Lung (tissue), 12 donors: ENCODE data around the gene ACHE. TPM values are rescaled to one million over a fixed set of nuclear protein-coding genes. Genes with fewer than 3 reads are reported as not detected.

Source experiments
- ATAC-seq: fragments of 200-7000 bp; cut with Tn5 transposase; one replicate; pipeline ENCODE4 v1.9.1; 2020; ENCODE audit warnings: moderate number of reproducible peaks; ENCODE audit not compliant: insufficient read depth, low FRiP score
- DNase-seq, 3 donors: peaks; one replicate each; pipeline ENCODE4 v3.0.0-alpha.2; 2013 to 2017
- H3K27ac ChIP-seq, 2 donors: one replicate each; pipeline ENCODE4 v1.5.1; 2013; ENCODE audit warnings: mild to moderate bottlenecking in 2 of 2, moderate library complexity in 2 of 2, control low read depth in 1 of 2, inconsistent platforms in 1 of 2, low read depth in 1 of 2, low read length in 1 of 2
- H3K27me3 ChIP-seq, 3 donors: one replicate each; pipeline ENCODE4 v1.5.1; 2013; ENCODE audit warnings: low read length in 2 of 3; ENCODE audit not compliant: control insufficient read depth in 3 of 3, insufficient read depth in 3 of 3
- H3K36me3 ChIP-seq, 4 donors: one replicate each; pipeline ENCODE4 v1.5.1; 2013; ENCODE audit warnings: low read length in 4 of 4, mild to moderate bottlenecking in 1 of 4, moderate library complexity in 1 of 4; ENCODE audit not compliant: control insufficient read depth in 4 of 4, insufficient read depth in 4 of 4
- H3K4me1 ChIP-seq, 5 donors: one replicate each; pipeline ENCODE4 v1.5.1; 2013; ENCODE audit warnings: low read length in 5 of 5, mild to moderate bottlenecking in 2 of 5, moderate library complexity in 1 of 5; ENCODE audit not compliant: control insufficient read depth in 5 of 5, insufficient read depth in 5 of 5
- H3K4me3 ChIP-seq: one replicate; pipeline ENCODE4 v1.5.1; 2013; ENCODE audit warnings: mild to moderate bottlenecking, control low read depth, moderate library complexity
- H3K9ac ChIP-seq, 2 donors: one replicate each; pipeline ENCODE4 v1.5.1; 2013; ENCODE audit warnings: low read length in 2 of 2, control low read depth in 1 of 2; ENCODE audit not compliant: insufficient read depth in 1 of 2
- H3K9me3 ChIP-seq, 4 donors: one replicate each; pipeline ENCODE4 v1.5.1; 2013; ENCODE audit warnings: low read length in 3 of 4, mild to moderate bottlenecking in 1 of 4, moderate library complexity in 1 of 4; ENCODE audit not compliant: control insufficient read depth in 4 of 4, insufficient read depth in 3 of 4
- CTCF ChIP-seq: IDR thresholded peaks from 2 replicates; pipeline ENCODE4 v1.5.1; 2012; ENCODE audit warnings: mild to moderate bottlenecking; ENCODE audit errors: control extremely low read depth, extremely low read depth
- WGBS, 2 donors: extraction: QIAGEN DNeasy Blood & Tissue Kit; methylation state at CpG; one replicate each; pipeline ENCODE4 v1.1.7; 2013; 5-methylcytosine and 5-hydroxymethylcytosine counted together
- polyA plus RNA-seq, 2 donors: library from polyadenylated mRNA; stranded (reverse); fragments of 200-250 nt; gene quantifications; one replicate each; pipeline ENCODE4 v1.2.1, GENCODE V29; 2013
- total RNA-seq, 2 donors: library from RNA; depleted of rRNA in 1 of 2; stranded (reverse); fragments of >200 nt in 1 of 2; gene quantifications; one replicate each; pipeline ENCODE4 v1.2.1, GENCODE V29; 2014 to 2021
- donor health status: control.
- donor health status: control.
- donor health status: Bipolar disorder and iron deficiency.
- donor health status: healthy.
- donor health status: DM: yes; HTN: yes; CAD: no.

ACHE gene
- total and polyA plus RNA-seq, 4 donors: 2.6 to 8.2 (median 6.7) TPM

- Histone ChIP-seq H3K27me3 (no peaks in the 10 kb centered on the region), H3K9me3 (no peaks in the 10 kb centered on the region), H3K27ac (no peak overlapping the region), H3K4me3 (no peak overlapping the region), H3K36me3 (peaks cover 25 to 70% (median 64%) of the 10 kb centered on the region in 4 donors), H3K9ac (no peak overlapping the region), H3K4me1 (peaks cover 0 to 11% (median 6%) of the 10 kb centered on the region in 5 donors)
- DNase-seq (no peak), ATAC-seq (no peak)
- no peak for TF ChIP-seq CTCF
- 95 to 97% methylated on average over 24 of the region's 24 CpGs for whole genome bisulfite sequencing, 2 donors
These were observed 12.7 kb downstream of the ACHE start for GRCh38 chr7:100882785-100883526.

- Histone ChIP-seq H3K27ac (no peak overlapping the region), H3K4me3 (no peak overlapping the region), H3K27me3 (no peaks in the 10 kb centered on the region), H3K36me3 (peaks cover 27 to 69% (median 60%) of the 10 kb centered on the region in 4 donors), H3K9ac (no peak overlapping the region), H3K4me1 (peaks cover 0 to 4% (median 3%) of the 10 kb centered on the region in 5 donors), H3K9me3 (no peaks in the 10 kb centered on the region)
- no peak for TF ChIP-seq CTCF
- DNase-seq (no peak), ATAC-seq (no peak)
- 94 to 96% methylated on average over 8 to 9 of the region's 9 CpGs for WGBS, 2 donors
These were observed 13.5 kb downstream of the ACHE start for GRCh38 chr7:100882201-100882600.

- TF ChIP-seq CTCF: no peak
These were observed 14.6 kb downstream of the ACHE start for GRCh38 chr7:100881136-100881535.

More at GRCh38 chr7:100881136-100881535, 14.6 kb downstream of the ACHE start:
- no peak overlapping the region for H3K4me3 ChIP-seq
- H3K9ac ChIP-seq: no peak overlapping the region
- H3K27ac ChIP-seq: no peak overlapping the region
- DNase-seq (no peak), ATAC-seq (no peak)
- H3K9me3 ChIP-seq: no peaks in the 10 kb centered on the region
- peaks cover 0 to 9% (median 4%) of the 10 kb centered on the region in 5 donors for H3K4me1 ChIP-seq
- no peaks in the 10 kb centered on the region for H3K27me3 ChIP-seq
- WGBS, 2 donors: 96 to 97% methylated on average over 20 of the region's 20 CpGs
- peaks cover 22 to 65% (median 50%) of the 10 kb centered on the region in 4 donors for H3K36me3 ChIP-seq
